Esophagus muscularis mucosa (tissue), 4 donors: ENCODE results near the gene SNX1. TPM values are rescaled to one million over a fixed set of nuclear protein-coding genes. Genes with fewer than 3 reads are reported as not detected.

Experiments
- DNase-seq: peaks from one replicate; pipeline ENCODE4 v3.0.0-alpha.2; 2017; ENCODE audit errors: extremely low spot score
- H3K27ac ChIP-seq, 4 donors: fragments of 200-600 bp; sonication (generic); replicated peaks in 1 of 4; 1 replicate in 3 of 4; 2 replicates in 1 of 4; pipeline ENCODE4 v1.5.1; 2016 to 2019; ENCODE audit warnings: mild to moderate bottlenecking in 1 of 4
- H3K27me3 ChIP-seq, 4 donors: fragments of 200-600 bp; sonication (generic); one replicate each; pipeline versions ENCODE4 v1.5.1 to v1.6.0; 2016 to 2019
- H3K36me3 ChIP-seq, 4 donors: fragments of 200-600 bp; sonication (generic); one replicate each; pipeline ENCODE4 v1.5.1; 2016 to 2019
- H3K4me1 ChIP-seq, 4 donors: fragments of 200-600 bp; sonication (generic); one replicate each; pipeline ENCODE4 v1.5.1; 2016 to 2019
- H3K4me3 ChIP-seq, 4 donors: fragments of 200-600 bp; sonication (generic); 1 replicate in 2 of 4; 2 replicates in 2 of 4; pipeline ENCODE4 v1.5.1; 2016 to 2019; ENCODE audit warnings: mild to moderate bottlenecking in 4 of 4, moderate library complexity in 1 of 4
- H3K9me3 ChIP-seq, 4 donors: fragments of 200-600 bp; sonication (generic); 1 replicate in 3 of 4; 2 replicates in 1 of 4; pipeline ENCODE4 v1.5.1; 2016 to 2019
- CTCF ChIP-seq, 3 experiments: fragments of 200-600 bp in 2 of 3; fragments of 450-650 bp in 1 of 3; sonication (generic) in 2 of 3; IDR thresholded peaks; one replicate each; pipeline ENCODE4 v1.5.1; 2017 to 2019; ENCODE audit warnings: antibody characterized with exemption in 3 of 3, mild to moderate bottlenecking in 2 of 3, moderate library complexity in 1 of 3
- EP300 ChIP-seq: sonication (generic); formaldehyde crosslinking; IDR thresholded peaks from one replicate; pipeline ENCODE4 v1.6.1; 2017; ENCODE audit warnings: antibody characterized with exemption
- POLR2A ChIP-seq: fragments of 450-650 bp; IDR thresholded peaks from one replicate; pipeline ENCODE4 v1.6.1; 2017; ENCODE audit warnings: antibody characterized with exemption, moderate library complexity, mild to moderate bottlenecking, low read depth
- POLR2AphosphoS5 ChIP-seq, 2 donors: sonication (generic); formaldehyde crosslinking; IDR thresholded peaks; one replicate each; pipeline ENCODE4 v1.6.1; 2017; ENCODE audit warnings: antibody characterized with exemption in 2 of 2
- WGBS: methylation state at CpG from one replicate; pipeline ENCODE4 v1.1.5; 2018; 5-methylcytosine and 5-hydroxymethylcytosine counted together
- intact Hi-C: fragments of 100-400 bp; cut with DNase I; formaldehyde crosslinking; loops from one replicate; pipeline ENCODE4 v1.15.1; 2023
- total RNA-seq, 4 donors: library from RNA; depleted of rRNA; stranded (reverse); fragments of >200 nt; gene quantifications; one replicate each; pipeline versions ENCODE4 v1.1.0 to v1.2.1, GENCODE V29; 2016

The SNX1 gene
- total RNA-seq, 4 donors from 2014 or later = 79.4 to 93.0 (median 87.5) TPM

- Histone ChIP-seq H3K27me3 (no peaks in the 10 kb centered on the region), H3K27ac (no peak overlapping the region), H3K9me3 (no peaks in the 10 kb centered on the region), H3K4me3 (no peak overlapping the region), H3K36me3 (peaks cover 12 to 84% (median 61%) of the 10 kb centered on the region in 4 donors), H3K4me1 (no peaks in the 10 kb centered on the region)
- 67% methylated on average over 3 of the region's 3 CpGs for WGBS
- DNase-seq = no peak
- TF ChIP-seq POLR2AphosphoS5 (IDR thresholded peaks at IDR 0.05) (no peak), CTCF (IDR thresholded peaks at IDR 0.05) (no peak), EP300 (no peak), POLR2A (no peak)
- intact Hi-C loops = no loop called here
Observed at GRCh38 chr15:64082757-64083156, 13.0 kb upstream of the SNX1 start.

- DNase-seq = no peak
- Histone ChIP-seq H3K4me1 (peaks cover 26 to 35% (median 32%) of the 10 kb centered on the region in 4 donors), H3K27ac (peak overlapping the region in 1 of 4 donors; percentile 43), H3K36me3 (peaks cover 0 to 39% (median 29%) of the 10 kb centered on the region in 4 donors), H3K27me3 (no peaks in the 10 kb centered on the region), H3K9me3 (no peaks in the 10 kb centered on the region), H3K4me3 (no peak overlapping the region)
- TF ChIP-seq POLR2A = no peak
- no peak for TF ChIP-seq EP300
- no peak for TF ChIP-seq POLR2AphosphoS5 (IDR thresholded peaks at IDR 0.05)
- intact Hi-C loops = no loop called here
- WGBS = 90% methylated on average over 12 of the region's 12 CpGs
Observed at GRCh38 chr15:64089543-64090280, 6.1 kb upstream of the SNX1 start.

- Histone ChIP-seq H3K36me3 (peaks cover 0 to 31% (median 21%) of the 10 kb centered on the region in 4 donors), H3K9me3 (no peaks in the 10 kb centered on the region), H3K4me1 (peaks cover 34 to 43% (median 40%) of the 10 kb centered on the region in 4 donors), H3K4me3 (no peak overlapping the region), H3K27ac (peak overlapping the region in 1 of 4 donors; percentile 43), H3K27me3 (no peaks in the 10 kb centered on the region)
- intact Hi-C loops = no loop called here
- no peak for TF ChIP-seq POLR2AphosphoS5 (IDR thresholded peaks at IDR 0.05)
- TF ChIP-seq POLR2A = no peak
- TF ChIP-seq EP300 = no peak
- no peak for TF ChIP-seq CTCF (IDR thresholded peaks at IDR 0.05)
- no peak for DNase-seq
- WGBS = 92% methylated on average over 3 of the region's 3 CpGs
Observed at GRCh38 chr15:64090527-64090926, 5.3 kb upstream of the SNX1 start.

- no peak for DNase-seq
- peaks cover 46 to 52% (median 49%) of the 10 kb centered on the region in 4 donors for H3K4me1 ChIP-seq
- peak overlapping the region in 2 of 4 donors; percentile 86 to 89 for H3K27ac ChIP-seq
- TF ChIP-seq POLR2A = no peak
- no peak for TF ChIP-seq EP300
- no peak for TF ChIP-seq POLR2AphosphoS5 (IDR thresholded peaks at IDR 0.05)
- no peak for TF ChIP-seq CTCF (IDR thresholded peaks at IDR 0.05)
- H3K9me3 ChIP-seq = no peaks in the 10 kb centered on the region
- peaks cover 0 to 14% (median 13%) of the 10 kb centered on the region in 4 donors for H3K36me3 ChIP-seq
- H3K27me3 ChIP-seq = no peaks in the 10 kb centered on the region
- intact Hi-C loops = no loop called here
- H3K4me3 ChIP-seq = peak overlapping the region; percentile 70 to 79 (median 74)
Observed at GRCh38 chr15:64092075-64092820, 3.5 kb upstream of the SNX1 start.
